Body of pancreas (tissue), 4 donors: ENCODE results near the gene RASGRP1. TPM values are rescaled to one million over a fixed set of nuclear protein-coding genes. Genes with fewer than 3 reads are reported as not detected.

Experiments
- ATAC-seq: fragments of 150-250 bp; one replicate; pipeline ENCODE4 v1.9.1; 2016
- DNase-seq, 4 donors: peaks; one replicate each; pipeline ENCODE4 v3.0.0-alpha.2; 2019
- H3K27ac ChIP-seq, 4 donors: fragments of 200-600 bp; sonication (generic); 1 replicate in 3 of 4; 2 replicates in 1 of 4; pipeline versions ENCODE4 v1.5.1 to v1.6.1; 2016 to 2019; ENCODE audit warnings: mild to moderate bottlenecking in 1 of 4, mixed read lengths in 1 of 4, moderate library complexity in 1 of 4
- H3K27me3 ChIP-seq, 2 donors: fragments of 200-600 bp; sonication (generic); one replicate each; pipeline ENCODE4 v1.6.0; 2016; ENCODE audit warnings: mild to moderate bottlenecking in 1 of 2
- H3K36me3 ChIP-seq, 2 donors: fragments of 200-600 bp; sonication (generic); replicated peaks in 1 of 2; 2 replicates each; pipeline ENCODE4 v1.5.1; 2016; ENCODE audit warnings: low read depth in 2 of 2; ENCODE audit not compliant: insufficient read depth in 1 of 2
- H3K4me1 ChIP-seq: fragments of 200-600 bp; sonication (generic); one replicate; pipeline ENCODE4 v1.6.0; 2016
- H3K4me3 ChIP-seq, 2 donors: fragments of 200-600 bp; sonication (generic); 1 replicate in 1 of 2; 2 replicates in 1 of 2; pipeline ENCODE4 v1.5.1; 2016 to 2019
- H3K9me3 ChIP-seq, 3 donors: fragments of 200-600 bp; sonication (generic); 1 replicate in 2 of 3; 2 replicates in 1 of 3; pipeline ENCODE4 v1.5.1; 2016
- CTCF ChIP-seq, 7 experiments: fragments of 450-650 bp in 4 of 7; fragments of 200-600 bp in 3 of 7; sonication (generic) in 3 of 7; IDR thresholded peaks; one replicate each; pipeline ENCODE4 v1.5.1; 2016 to 2019; ENCODE audit warnings: antibody characterized with exemption in 7 of 7
- POLR2A ChIP-seq, 3 donors: fragments of 450-650 bp; IDR thresholded peaks; one replicate each; pipeline ENCODE4 v1.6.1; 2016; ENCODE audit warnings: antibody characterized with exemption in 3 of 3, mild to moderate bottlenecking in 2 of 3
- WGBS, 2 donors: methylation state at CpG; one replicate each; pipeline ENCODE4 v1.1.5; 2017; 5-methylcytosine and 5-hydroxymethylcytosine counted together
- intact Hi-C: fragments of 100-400 bp; cut with DNase I; formaldehyde crosslinking; loops from one replicate; pipeline ENCODE4 v1.15.1; 2023
- total RNA-seq, 2 donors: library from RNA; depleted of rRNA; stranded (reverse); fragments of >200 nt; gene quantifications; one replicate each; pipeline ENCODE4 v1.1.0, GENCODE V29; 2016

RASGRP1 gene
- total RNA-seq, 2 donors from 2014 or later: 1.3 to 15.5 TPM

DNA sequence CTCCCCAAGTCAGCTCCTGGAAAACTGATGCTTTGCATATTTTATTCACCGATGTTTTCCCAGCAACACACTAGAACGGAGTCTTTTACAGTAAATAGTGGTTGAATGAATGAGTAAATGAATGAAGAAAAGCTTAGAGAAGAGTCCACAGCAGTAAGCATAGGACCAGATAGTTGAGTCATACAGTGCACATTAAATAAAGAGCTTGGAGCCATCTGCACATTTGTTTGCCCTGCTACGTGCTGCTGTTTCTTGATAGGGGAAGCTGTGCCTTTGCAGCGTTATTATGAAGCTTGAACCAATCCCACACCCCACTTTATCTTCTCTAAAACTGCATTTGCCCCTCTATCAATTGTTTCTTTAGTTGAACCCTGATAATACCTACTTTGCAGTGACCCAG, 109.5 kb downstream of the RASGRP1 start:
- WGBS, 2 donors: 0 to 1% methylated on average over 4 of the region's 4 CpGs
- no peak for TF ChIP-seq CTCF (IDR thresholded peaks at IDR 0.05)
- TF ChIP-seq POLR2A (IDR thresholded peaks at IDR 0.05): no peak
- peak overlapping the region in 3 of 4 donors; percentile 93 to 94 (median 93) for H3K27ac ChIP-seq
- ATAC-seq (no peak), DNase-seq (no peak)
- H3K36me3 ChIP-seq: no peaks in the 10 kb centered on the region
- H3K27me3 ChIP-seq: no peaks in the 10 kb centered on the region
- intact Hi-C loops: no loop called here
- peak overlapping the region in 1 of 2 donors; percentile 82 for H3K4me3 ChIP-seq
- peaks cover 12% of the 10 kb centered on the region for H3K4me1 ChIP-seq
- no peaks in the 10 kb centered on the region for H3K9me3 ChIP-seq

- intact Hi-C loops: no loop called here
- DNase-seq: peak in 1 of 4 donors; percentile 28
- 0% methylated on average over 12 of the region's 12 CpGs for whole genome bisulfite sequencing, 2 donors
- TF ChIP-seq POLR2A (IDR thresholded peaks at IDR 0.05) (no peak), CTCF (IDR thresholded peaks at IDR 0.05) (no peak)
- Histone ChIP-seq H3K9me3 (no peaks in the 10 kb centered on the region), H3K4me3 (peak overlapping the region; percentile 71 to 82), H3K27ac (peak overlapping the region; percentile 90 to 94 (median 93)), H3K4me1 (peaks cover 12% of the 10 kb centered on the region), H3K27me3 (no peaks in the 10 kb centered on the region), H3K36me3 (no peaks in the 10 kb centered on the region)
- ATAC-seq: no peak
These were observed 109.9 kb downstream of the RASGRP1 start for GRCh38 chr15:38454696-38455090.

DNA sequence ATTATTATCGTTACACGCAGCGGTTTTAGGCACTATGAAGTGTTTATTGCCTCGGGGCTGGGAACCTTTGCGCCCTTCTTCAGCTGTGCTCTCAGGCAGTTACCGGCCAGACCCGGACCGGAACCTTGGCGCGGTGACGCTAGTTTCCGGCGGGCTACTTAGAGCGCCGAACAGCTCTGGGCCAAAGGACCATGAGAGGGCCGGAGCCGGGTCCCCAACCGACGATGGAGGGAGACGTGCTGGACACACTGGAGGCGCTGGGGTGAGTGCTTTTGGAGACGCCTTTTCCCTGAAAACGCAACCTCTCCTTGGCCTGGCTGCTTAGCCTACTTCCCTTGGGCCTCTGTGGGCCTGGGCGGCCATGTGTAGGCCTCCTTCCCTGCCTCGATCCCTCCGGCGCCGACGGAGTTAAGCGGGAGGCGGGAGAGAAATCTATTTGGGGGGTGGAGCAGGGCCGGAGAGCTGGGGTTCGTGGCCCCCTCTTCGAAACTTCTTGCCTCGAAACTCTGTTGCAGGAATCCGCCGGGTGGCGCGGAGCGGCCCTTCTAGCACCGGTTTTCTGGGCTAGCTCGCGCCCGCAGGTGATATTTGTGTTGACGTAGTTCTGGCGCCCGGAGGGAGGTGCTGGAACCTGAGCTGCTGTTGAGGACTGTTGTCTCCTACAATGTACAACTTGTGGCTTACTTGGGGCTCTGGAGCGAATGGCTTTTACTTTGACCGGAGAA, 110.5 kb downstream of the RASGRP1 start, which contains the start of gene FAM98B:
TSS of gene FAM98B (plus strand) at position 157 of the 725 bp plus-strand sequence. CDS start at position 192, 35 bp downstream.
- TF ChIP-seq POLR2A (IDR thresholded peaks at IDR 0.05) (peak; percentile 7 to 77 (median 69)), CTCF (IDR thresholded peaks at IDR 0.05) (peak in 2 of 7 experiments; percentile 9 to 11)
- peaks cover 12% of the 10 kb centered on the region for H3K4me1 ChIP-seq
- H3K4me3 ChIP-seq: peak within 1 kb of the TSS; percentile 71 to 82
- intact Hi-C loops: no loop called here
- peak within 1 kb of the TSS; percentile 90 to 94 (median 93) for H3K27ac ChIP-seq
- ATAC-seq: peak; percentile 96
- DNase-seq: peak; percentile 89 to 92 (median 91)
- WGBS, 2 donors: 1% methylated on average over 38 to 49 of the region's 49 CpGs
- H3K27me3 ChIP-seq: no peaks in the 10 kb centered on the region
- H3K9me3 ChIP-seq: no peaks in the 10 kb centered on the region
- no peaks in the 10 kb centered on the region for H3K36me3 ChIP-seq

- Histone ChIP-seq H3K9me3 (no peaks in the 10 kb centered on the region), H3K27ac (no peak overlapping the region), H3K4me1 (peaks cover 6% of the 10 kb centered on the region), H3K4me3 (no peak overlapping the region), H3K36me3 (no peaks in the 10 kb centered on the region), H3K27me3 (no peaks in the 10 kb centered on the region)
- ATAC-seq (no peak), DNase-seq (no peak)
- WGBS, 2 donors: 80 to 86% methylated on average over 3 of the region's 3 CpGs
- TF ChIP-seq CTCF (IDR thresholded peaks at IDR 0.05): no peak
- TF ChIP-seq POLR2A (IDR thresholded peaks at IDR 0.05): no peak
- intact Hi-C loops: loop anchor here (10.0 kb wide), 1 partner anchor 244 kb away; no protein-coding TSS in a partner anchor
These were observed 123.5 kb downstream of the RASGRP1 start for GRCh38 chr15:38441130-38441519.
